KMS-11 (cell line): ENCODE measurements around the gene C3orf52.
"Not testable (repeated sequence)": the region's sequence is repeated elsewhere in the genome, so short reads cannot be mapped to it uniquely, and the experiment has no call there.

ENCODE experiments used
- H2AFZ ChIP-seq: fragments of 200-600 bp; sonication (generic); 2 replicates; pipeline ENCODE4 v1.6.1; 2016; ENCODE audit warnings: antibody characterized with exemption, mixed run types, low read depth
- H3K27ac ChIP-seq: fragments of 200-600 bp; sonication (generic); 2 replicates; pipeline ENCODE4 v1.6.1; 2016; ENCODE audit warnings: mild to moderate bottlenecking, mixed run types
- H3K27me3 ChIP-seq: fragments of 200-600 bp; sonication (generic); 2 replicates; pipeline ENCODE4 v1.6.1; 2017; ENCODE audit warnings: mild to moderate bottlenecking, low read depth, mixed run types, moderate library complexity; ENCODE audit not compliant: insufficient read depth
- H3K36me3 ChIP-seq: fragments of 200-600 bp; sonication (generic); 2 replicates; pipeline ENCODE4 v1.6.1; 2017; ENCODE audit warnings: mild to moderate bottlenecking, mixed run types; ENCODE audit not compliant: insufficient read depth
- H3K4me1 ChIP-seq: fragments of 200-600 bp; sonication (generic); 2 replicates; pipeline ENCODE4 v1.6.1; 2016; ENCODE audit warnings: mild to moderate bottlenecking, low read depth, mixed run types; ENCODE audit not compliant: poor library complexity, severe bottlenecking
- H3K4me2 ChIP-seq: fragments of 200-600 bp; sonication (generic); 2 replicates; pipeline ENCODE4 v1.7.0; 2016; ENCODE audit warnings: mild to moderate bottlenecking, mixed run types
- H3K4me3 ChIP-seq: fragments of 200-600 bp; sonication (generic); IDR thresholded peaks from 2 replicates; pipeline ENCODE4 v1.6.1; 2017; ENCODE audit warnings: low read depth, low read length, mixed read lengths; ENCODE audit not compliant: insufficient read depth
- H3K79me2 ChIP-seq: fragments of 200-600 bp; sonication (generic); 2 replicates; pipeline ENCODE4 v1.6.1; 2016; ENCODE audit warnings: low read depth, mixed run types; ENCODE audit not compliant: insufficient read depth
- H3K9ac ChIP-seq: fragments of 200-600 bp; sonication (generic); 2 replicates; pipeline ENCODE4 v1.6.1; 2016; ENCODE audit warnings: mild to moderate bottlenecking, mixed run types
- H4K20me1 ChIP-seq: fragments of 200-600 bp; sonication (generic); 2 replicates; pipeline ENCODE4 v1.6.1; 2016; ENCODE audit warnings: mild to moderate bottlenecking, mixed run types; ENCODE audit not compliant: insufficient read depth
- CTCF ChIP-seq: fragments of 200-600 bp; sonication (generic); conservative IDR thresholded peaks from 2 replicates; pipeline ENCODE4 v1.6.1; 2017; ENCODE audit warnings: low read depth, mild to moderate bottlenecking, antibody characterized with exemption, low read length, moderate library complexity, mixed read lengths

C3orf52 gene

GRCh38 chr3:112086076-112086854 is at the start of gene C3orf52:
TSS of gene C3orf52 (plus strand) at chr3:112086389. CDS start at chr3:112086408, 19 bp downstream.
- 0 out of 2 replicates have a peak, but pooled peaks have one; percentile 19 for TF ChIP-seq CTCF
- no peaks in the 10 kb centered on the region for H4K20me1 ChIP-seq
- peak within 1 kb of the TSS; percentile 86 for H3K4me2 ChIP-seq
- H3K27me3 ChIP-seq: no peaks in the 10 kb centered on the region
- H3K79me2 ChIP-seq: no peaks in the 10 kb centered on the region
- peaks cover 40% of the 10 kb centered on the region for H3K4me1 ChIP-seq
- peak within 1 kb of the TSS; percentile 63 for H3K4me3 ChIP-seq
- H3K36me3 ChIP-seq: no peaks in the 10 kb centered on the region
- peak within 1 kb of the TSS; percentile 86 for H2AFZ ChIP-seq
- no peak within 1 kb of the TSS for H3K27ac ChIP-seq
- H3K9ac ChIP-seq: peak within 1 kb of the TSS; percentile 61

- not testable (repeated sequence) for H3K9ac ChIP-seq, H3K4me2 ChIP-seq, H3K79me2 ChIP-seq, H3K4me3 ChIP-seq, H3K36me3 ChIP-seq, H3K27me3 ChIP-seq, H3K4me1 ChIP-seq, H3K27ac ChIP-seq, H2AFZ ChIP-seq, H4K20me1 ChIP-seq
Observed at GRCh38 chr3:112037194-112037593, 49.0 kb upstream of the C3orf52 start.

- Histone ChIP-seq H3K4me2 (no peak overlapping the region), H2AFZ (no peak overlapping the region), H3K4me1 (peaks cover 3% of the 10 kb centered on the region), H3K4me3 (no peak overlapping the region), H3K9ac (no peak overlapping the region), H3K27ac (no peak overlapping the region), H4K20me1 (no peaks in the 10 kb centered on the region), H3K36me3 (no peaks in the 10 kb centered on the region), H3K27me3 (no peaks in the 10 kb centered on the region), H3K79me2 (no peaks in the 10 kb centered on the region)
- no peak for TF ChIP-seq CTCF
Observed at GRCh38 chr3:112038863-112039262, 47.3 kb upstream of the C3orf52 start.

GRCh38 chr3:112041321-112041720 is 44.9 kb upstream of the C3orf52 start:
- Histone ChIP-seq H3K9ac (no peak overlapping the region), H3K27ac (no peak overlapping the region), H3K4me3 (no peak overlapping the region), H3K4me1 (peaks cover 5% of the 10 kb centered on the region), H3K4me2 (no peak overlapping the region), H4K20me1 (no peaks in the 10 kb centered on the region), H2AFZ (no peak overlapping the region), H3K27me3 (no peaks in the 10 kb centered on the region), H3K79me2 (no peaks in the 10 kb centered on the region), H3K36me3 (no peaks in the 10 kb centered on the region)
- no peak for TF ChIP-seq CTCF

- TF ChIP-seq CTCF: no peak
- Histone ChIP-seq H3K9ac (no peak overlapping the region), H3K27ac (no peak overlapping the region), H2AFZ (peak overlapping the region; percentile 58), H3K79me2 (no peaks in the 10 kb centered on the region), H3K4me1 (peaks cover 5% of the 10 kb centered on the region), H3K27me3 (no peaks in the 10 kb centered on the region), H3K4me2 (no peak overlapping the region), H3K4me3 (no peak overlapping the region), H3K36me3 (no peaks in the 10 kb centered on the region), H4K20me1 (no peaks in the 10 kb centered on the region)
Observed at GRCh38 chr3:112042842-112043280, 43.3 kb upstream of the C3orf52 start.
